TTC549 (cell line): ENCODE results near the gene CMKLR1.

Source experiments
- FAIRE-seq: peaks from 2 replicates; lab custom pipeline; 2012; peaks lifted over from hg19 to GRCh38; lab: Jason Lieb, UNC

The CMKLR1 gene

GRCh38 chr12:108335349-108336119, 3.6 kb downstream of the CMKLR1 start:
- FAIRE-seq: no peak

- FAIRE-seq: no peak
These were observed 5.0 kb downstream of the CMKLR1 start for GRCh38 chr12:108333898-108334699.

GRCh38 chr12:108332791-108333382, 6.2 kb downstream of the CMKLR1 start:
- FAIRE-seq: no peak

DNA sequence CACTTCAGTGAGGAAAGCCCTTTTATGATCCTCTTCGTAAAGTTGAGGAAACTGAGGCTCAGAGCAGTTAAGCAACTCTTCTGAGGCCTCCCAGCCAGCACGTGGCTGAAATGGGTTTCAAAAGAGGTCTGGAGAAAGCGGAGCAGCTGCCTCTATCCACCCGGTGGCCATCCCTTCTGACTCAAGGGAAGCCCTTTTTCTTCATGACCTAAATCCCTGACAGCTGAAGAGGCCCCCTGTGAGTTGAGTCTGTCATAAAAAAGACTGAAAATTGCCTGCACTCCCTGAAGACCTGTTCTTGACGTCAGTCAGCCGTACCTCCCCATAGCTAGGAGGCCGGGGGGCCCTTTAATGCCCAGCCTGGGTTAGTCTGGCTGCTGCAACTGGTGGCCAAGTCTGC, 10.7 kb downstream of the CMKLR1 start:
- FAIRE-seq: no peak

- no peak for FAIRE-seq
These were observed 11.3 kb downstream of the CMKLR1 start for GRCh38 chr12:108327621-108328344.

DNA sequence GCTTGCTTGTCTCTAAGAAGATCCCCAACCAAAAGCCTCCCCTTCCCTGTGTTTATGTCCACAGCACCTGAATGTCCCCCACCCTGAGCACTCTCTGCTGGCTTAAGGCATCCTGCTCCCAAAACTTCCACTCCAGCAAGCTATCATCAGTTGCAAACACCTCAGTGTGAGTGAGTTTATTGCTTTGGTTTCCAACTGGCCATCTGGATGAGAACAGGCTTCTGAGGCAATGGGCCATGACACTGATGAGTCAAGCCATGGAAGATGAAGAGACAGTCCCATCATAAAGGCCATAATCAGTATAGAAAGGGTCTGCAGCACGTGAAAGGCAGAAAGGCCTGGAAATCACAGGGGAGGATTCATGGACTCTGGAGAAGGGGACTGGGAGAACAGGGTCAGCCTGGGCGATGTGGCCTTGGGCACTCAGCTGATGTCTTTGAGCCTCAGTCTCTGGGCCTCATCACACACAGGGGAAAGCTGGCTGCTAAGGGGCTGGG, 12.8 kb downstream of the CMKLR1 start:
- FAIRE-seq: no peak

DNA sequence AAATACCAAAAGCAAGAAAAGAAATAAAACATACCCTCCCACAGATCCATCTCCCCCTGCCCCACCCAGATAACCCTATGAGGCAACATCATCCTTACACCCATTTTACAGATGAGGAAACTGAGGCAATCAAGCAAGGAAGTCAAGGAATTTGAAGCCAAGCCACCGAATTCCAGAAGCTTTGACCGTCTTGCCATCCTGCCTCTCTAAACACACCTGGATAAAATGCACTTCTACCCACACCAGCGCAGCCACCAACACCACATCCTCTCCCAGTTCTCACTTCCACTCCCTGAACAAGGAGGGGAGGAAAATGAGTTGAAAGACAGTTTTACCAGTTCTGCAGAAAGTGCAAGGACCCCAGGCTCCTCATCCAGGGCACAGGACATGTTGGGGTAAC, 13.6 kb downstream of the CMKLR1 start:
- FAIRE-seq: no peak

DNA sequence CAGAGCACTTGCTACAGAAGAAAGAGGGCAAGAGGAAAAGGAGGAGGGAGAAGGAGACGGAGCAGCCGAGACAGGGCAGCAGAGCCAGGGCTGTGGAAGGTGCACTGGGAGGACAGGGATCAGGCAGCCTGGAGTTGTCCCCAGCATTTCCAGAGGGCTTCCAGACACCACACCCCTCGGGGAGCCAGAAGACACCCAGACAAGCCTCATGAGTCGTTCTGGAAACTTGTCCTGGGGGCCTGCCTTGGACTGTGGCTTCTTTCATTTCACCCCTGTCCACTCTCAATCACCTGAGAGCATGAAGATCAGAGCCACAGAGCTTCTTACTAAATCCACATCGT, 14.1 kb downstream of the CMKLR1 start:
- no peak for FAIRE-seq

DNA sequence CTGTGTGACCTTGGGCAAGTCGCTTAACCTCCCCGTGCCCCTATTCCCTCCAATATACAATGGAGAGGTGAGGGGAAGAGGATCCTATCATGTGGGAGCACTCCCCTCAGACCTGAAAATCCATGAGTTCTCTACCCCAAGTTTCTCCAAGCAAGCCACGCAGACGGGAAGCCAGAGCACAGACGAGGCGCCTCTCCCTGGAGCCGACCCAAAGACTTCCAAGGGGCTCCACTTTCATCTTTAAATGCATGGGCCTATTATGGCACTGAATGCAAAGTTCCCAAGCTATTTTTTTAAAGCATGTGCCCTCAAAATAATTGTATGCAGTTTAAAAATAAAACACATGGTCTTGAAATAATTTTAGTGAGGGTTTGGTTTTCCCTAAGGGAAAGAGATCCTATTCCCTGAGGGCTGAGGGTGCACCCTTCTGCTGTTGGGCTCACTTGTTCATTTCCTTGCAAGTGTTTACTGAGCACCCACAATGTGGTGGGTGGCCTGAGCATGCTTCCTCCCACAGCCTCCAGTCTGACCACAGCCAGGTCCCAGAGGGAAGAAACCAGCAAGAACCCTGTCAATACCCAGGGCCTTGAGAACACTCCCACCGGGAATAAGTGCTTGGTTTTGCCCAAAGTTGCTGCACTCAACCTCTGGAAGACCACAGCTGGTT, 14.6 kb downstream of the CMKLR1 start:
- FAIRE-seq: no peak

DNA sequence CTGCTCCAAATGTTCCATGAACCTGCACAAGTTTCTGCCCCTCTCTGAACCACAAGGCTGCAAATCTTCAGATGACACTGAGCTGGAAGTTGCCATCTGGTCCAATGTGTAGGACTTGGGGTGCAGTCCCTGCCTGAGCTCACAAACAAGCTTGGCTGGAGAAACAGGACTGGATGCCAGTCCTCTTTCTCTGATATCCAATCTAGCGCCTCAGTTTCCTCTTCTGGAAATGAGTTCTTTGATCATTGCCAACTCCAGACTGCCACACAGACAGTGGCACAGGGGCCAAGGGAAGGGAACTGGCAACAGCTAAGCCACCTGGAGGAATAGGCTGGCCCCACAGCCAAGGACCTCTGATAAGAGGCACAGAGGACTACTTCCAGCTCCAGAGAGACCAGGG, 15.5 kb downstream of the CMKLR1 start:
- no peak for FAIRE-seq

GRCh38 chr12:108322998-108323397, 16.1 kb downstream of the CMKLR1 start:
- no peak for FAIRE-seq

DNA sequence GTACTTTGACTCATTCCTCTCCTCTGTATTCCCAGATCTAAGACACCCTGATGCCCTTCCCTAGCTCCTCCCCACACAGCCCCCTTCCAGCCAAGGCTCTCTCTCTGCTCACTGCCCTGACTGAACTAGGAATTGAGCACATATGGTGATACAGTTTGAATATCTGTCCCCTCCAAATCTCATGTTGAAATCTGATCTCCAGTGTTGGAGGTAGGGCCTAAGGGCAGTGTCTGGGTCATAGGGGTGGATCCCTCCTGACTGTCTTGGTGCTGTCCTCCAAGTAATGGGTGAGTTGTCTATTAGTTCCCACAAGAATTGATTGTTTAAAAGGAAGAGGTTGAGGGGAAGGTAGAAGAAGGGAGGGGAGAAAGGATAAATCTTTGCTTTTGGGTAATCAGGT, 17.4 kb downstream of the CMKLR1 start:
- FAIRE-seq: no peak

GRCh38 chr12:108320507-108321293, 18.4 kb downstream of the CMKLR1 start:
- FAIRE-seq: no peak

DNA sequence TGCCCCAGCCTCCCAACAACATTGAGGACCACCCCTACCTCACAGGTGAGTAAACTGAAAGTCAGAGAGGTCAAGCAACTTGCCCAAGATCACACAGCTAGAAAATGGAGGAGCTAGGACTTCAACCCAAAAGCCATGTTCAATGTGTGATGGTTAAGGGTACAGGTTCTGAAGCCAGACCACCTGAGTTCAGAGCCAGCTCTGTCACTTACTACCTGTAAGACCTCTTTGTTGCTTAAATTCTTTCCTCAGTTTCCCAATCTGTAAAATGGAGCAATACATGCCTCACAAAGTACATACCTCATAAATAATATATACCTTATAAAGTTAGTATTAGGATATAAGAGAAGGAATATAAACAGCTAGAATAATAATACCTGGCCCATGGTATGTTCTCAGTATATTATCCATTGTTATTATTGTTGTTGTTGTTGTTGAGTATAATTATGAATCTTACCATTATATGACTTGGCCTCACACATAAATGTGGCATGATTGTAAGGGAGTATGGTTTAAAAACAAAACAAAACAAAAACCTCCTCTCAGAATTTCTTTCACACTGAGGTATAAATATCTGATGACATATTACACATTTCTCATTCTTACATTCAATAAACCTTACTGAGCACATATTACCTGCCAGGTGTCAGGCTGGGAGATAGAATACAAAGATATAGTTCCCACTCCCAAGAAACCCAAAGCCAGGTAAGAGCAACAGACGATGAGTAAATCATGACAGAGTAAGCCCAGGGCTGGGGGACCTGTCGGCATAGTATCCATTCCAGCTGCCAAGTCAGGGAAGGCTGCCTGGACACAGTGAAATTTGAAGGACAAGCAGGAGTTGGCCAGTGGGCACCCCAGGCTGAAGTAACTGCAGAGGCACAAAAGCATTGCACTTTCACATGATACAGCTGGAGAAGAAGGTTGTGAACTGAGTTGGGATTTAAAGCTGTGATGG, 19.6 kb downstream of the CMKLR1 start:
- FAIRE-seq: no peak

DNA sequence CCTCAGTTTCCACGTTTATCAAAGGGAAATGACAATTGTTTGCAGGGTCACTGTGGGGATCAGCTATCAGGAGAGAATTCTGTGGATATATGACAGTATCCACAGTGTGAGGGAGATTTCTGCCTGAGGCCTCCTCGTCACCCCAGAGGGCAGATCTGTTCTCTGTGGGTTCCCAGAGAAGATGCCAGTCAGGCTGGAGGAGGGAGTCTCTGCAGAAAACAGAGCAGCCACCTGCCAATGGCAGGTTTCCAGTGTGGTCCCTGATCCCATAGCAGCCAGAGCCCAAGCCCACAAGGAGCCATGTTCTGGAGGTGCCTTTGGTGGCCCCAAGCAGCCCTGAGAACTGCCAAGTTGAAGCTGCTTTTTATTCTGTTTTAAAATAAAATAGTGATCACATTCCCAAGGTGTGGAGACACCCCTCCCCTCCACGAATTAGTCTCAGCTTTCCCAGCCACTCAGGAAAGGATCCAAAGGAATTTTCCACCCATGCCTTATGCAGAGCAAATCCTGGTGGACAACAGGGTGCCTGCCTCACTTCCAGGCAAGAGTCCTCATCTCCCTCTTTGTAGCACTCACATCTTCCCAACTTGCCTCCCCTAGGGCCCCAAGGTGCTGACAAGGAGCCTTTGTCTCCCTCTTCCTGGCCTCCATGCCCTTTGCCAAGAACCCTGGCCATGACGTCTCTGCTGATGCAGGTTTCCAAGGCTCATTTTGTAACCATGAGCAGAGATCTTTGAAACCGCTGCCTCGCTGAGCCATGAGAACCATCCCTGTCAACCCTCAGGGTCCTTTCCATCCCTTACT, 20.4 kb downstream of the CMKLR1 start:
- no peak for FAIRE-seq

DNA sequence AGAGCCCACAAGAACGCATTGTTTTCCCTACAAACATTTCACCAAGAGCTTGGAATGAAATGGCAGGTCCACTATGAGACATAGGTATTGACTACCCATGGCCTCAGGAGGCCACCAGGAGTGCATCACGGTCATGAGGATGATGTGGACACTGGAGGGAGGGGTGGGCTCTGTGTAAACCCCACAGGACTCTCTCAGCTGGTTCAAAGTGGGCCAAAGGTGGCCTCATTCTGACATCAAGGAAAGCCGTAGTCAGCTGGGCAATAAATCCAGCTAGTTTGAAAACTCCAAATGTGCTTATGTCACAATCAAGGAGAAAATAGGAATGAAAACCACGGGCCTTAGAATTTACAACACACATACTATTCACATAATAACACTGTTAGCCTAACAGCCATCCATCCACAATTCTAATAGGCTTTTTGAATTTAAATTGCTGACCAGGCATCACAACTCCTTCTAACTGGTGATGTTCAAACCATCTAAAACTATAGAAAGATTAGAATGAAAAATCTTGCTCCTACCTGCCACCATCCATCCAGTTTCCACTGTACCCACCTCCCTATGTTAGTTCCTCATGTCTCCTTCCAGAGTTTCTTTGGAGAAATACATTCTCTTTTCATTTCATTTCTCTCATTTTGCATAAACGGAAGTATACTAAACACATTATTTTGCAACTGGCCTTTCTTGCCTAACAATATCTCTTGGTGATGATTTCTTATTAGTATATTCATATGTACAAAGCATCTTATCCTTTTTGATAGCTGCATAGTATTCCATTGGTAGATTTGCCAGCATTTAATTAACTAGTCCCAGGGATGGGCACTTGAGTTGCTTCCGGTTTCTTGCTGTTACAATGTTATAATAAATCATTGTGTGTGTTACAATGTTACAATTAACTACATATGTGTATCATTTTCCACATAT, 21.5 kb downstream of the CMKLR1 start:
- no peak for FAIRE-seq

GRCh38 chr12:108316176-108317086, 22.7 kb downstream of the CMKLR1 start:
- no peak for FAIRE-seq
